Right atrium auricular region (tissue), 2 donors: ENCODE data around the gene BMI1. TPM values are rescaled to one million over a fixed set of nuclear protein-coding genes. Genes with fewer than 3 reads are reported as not detected.
"Not testable (repeated sequence)": the region's sequence is repeated elsewhere in the genome, so short reads cannot be mapped to it uniquely, and the experiment has no call there.

Source experiments
- DNase-seq: peaks from one replicate; pipeline ENCODE4 v3.0.0-alpha.2; 2019; ENCODE audit warnings: low spot score
- H3K27ac ChIP-seq, 2 donors: fragments of 200-600 bp; sonication (generic); 1 replicate in 1 of 2; 2 replicates in 1 of 2; pipeline ENCODE4 v1.5.1; 2016 to 2019
- H3K27me3 ChIP-seq, 2 donors: fragments of 200-600 bp; sonication (generic); one replicate each; pipeline versions ENCODE4 v1.5.1 to v1.6.0; 2017 to 2019
- H3K36me3 ChIP-seq: fragments of 200-600 bp; sonication (generic); one replicate; pipeline ENCODE4 v1.5.1; 2016
- H3K4me1 ChIP-seq, 2 donors: fragments of 200-600 bp; sonication (generic); one replicate each; pipeline versions ENCODE4 v1.5.1 to v1.6.0; 2017 to 2019
- H3K4me3 ChIP-seq, 2 donors: fragments of 200-600 bp; sonication (generic); 1 replicate in 1 of 2; 2 replicates in 1 of 2; pipeline ENCODE4 v1.5.1; 2017 to 2019; ENCODE audit warnings: mild to moderate bottlenecking in 1 of 2, moderate library complexity in 1 of 2
- H3K9me3 ChIP-seq, 2 donors: fragments of 200-600 bp; sonication (generic); one replicate each; pipeline ENCODE4 v1.5.1; 2019
- CTCF ChIP-seq, 2 donors: fragments of 200-600 bp; sonication (generic); IDR thresholded peaks; one replicate each; pipeline ENCODE4 v1.5.1; 2019; ENCODE audit warnings: antibody characterized with exemption in 2 of 2
- total RNA-seq, 2 donors: library from RNA; depleted of rRNA; stranded (reverse); fragments of >200 nt; gene quantifications; one replicate each; pipeline ENCODE4 v1.1.0, GENCODE V29; 2016

BMI1 gene
- total RNA-seq, 2 donors from 2014 or later = 34.7 to 40.7 TPM

GRCh38 chr10:22294694-22295093 lies 26.2 kb upstream of the BMI1 start:
- Histone ChIP-seq H3K27ac (no peak overlapping the region), H3K9me3 (no peaks in the 10 kb centered on the region), H3K4me1 (no peaks in the 10 kb centered on the region), H3K4me3 (no peak overlapping the region), H3K27me3 (no peaks in the 10 kb centered on the region), H3K36me3 (no peaks in the 10 kb centered on the region)
- no peak for TF ChIP-seq CTCF (IDR thresholded peaks at IDR 0.05)
- no peak for DNase-seq

- Histone ChIP-seq H3K36me3 (no peaks in the 10 kb centered on the region), H3K4me3 (no peak overlapping the region), H3K27me3 (no peaks in the 10 kb centered on the region), H3K9me3 (no peaks in the 10 kb centered on the region), H3K27ac (no peak overlapping the region), H3K4me1 (no peaks in the 10 kb centered on the region)
- TF ChIP-seq CTCF (IDR thresholded peaks at IDR 0.05) = no peak
- DNase-seq = no peak
Observed at GRCh38 chr10:22301193-22301592, 19.7 kb upstream of the BMI1 start.

GRCh38 chr10:22303461-22303860 lies 17.4 kb upstream of the BMI1 start:
- H3K36me3 ChIP-seq = no peaks in the 10 kb centered on the region
- DNase-seq = no peak
- TF ChIP-seq CTCF (IDR thresholded peaks at IDR 0.05) = no peak
- no peak overlapping the region for H3K27ac ChIP-seq
- no peaks in the 10 kb centered on the region for H3K9me3 ChIP-seq
- no peaks in the 10 kb centered on the region for H3K27me3 ChIP-seq
- H3K4me3 ChIP-seq = no peak overlapping the region
- no peaks in the 10 kb centered on the region for H3K4me1 ChIP-seq

GRCh38 chr10:22305721-22306120 lies 15.2 kb upstream of the BMI1 start:
- Histone ChIP-seq H3K27ac (no peak overlapping the region), H3K4me1 (no peaks in the 10 kb centered on the region), H3K9me3 (no peaks in the 10 kb centered on the region), H3K27me3 (no peaks in the 10 kb centered on the region), H3K36me3 (no peaks in the 10 kb centered on the region), H3K4me3 (no peak overlapping the region)
- no peak for TF ChIP-seq CTCF (IDR thresholded peaks at IDR 0.05)
- DNase-seq = no peak

- no peak overlapping the region for H3K27ac ChIP-seq
- H3K4me1 ChIP-seq = no peaks in the 10 kb centered on the region
- no peaks in the 10 kb centered on the region for H3K9me3 ChIP-seq
- no peak for TF ChIP-seq CTCF (IDR thresholded peaks at IDR 0.05)
- no peak for DNase-seq
- H3K27me3 ChIP-seq = no peaks in the 10 kb centered on the region
- H3K36me3 ChIP-seq = no peaks in the 10 kb centered on the region
- no peak overlapping the region for H3K4me3 ChIP-seq
Observed at GRCh38 chr10:22308390-22308789, 12.5 kb upstream of the BMI1 start.

GRCh38 chr10:22309180-22310000 lies 11.5 kb upstream of the BMI1 start:
- no peak overlapping the region for H3K4me3 ChIP-seq
- no peak for TF ChIP-seq CTCF (IDR thresholded peaks at IDR 0.05)
- no peak for DNase-seq
- H3K27ac ChIP-seq = no peak overlapping the region
- no peaks in the 10 kb centered on the region for H3K9me3 ChIP-seq
- no peaks in the 10 kb centered on the region for H3K36me3 ChIP-seq
- H3K27me3 ChIP-seq = no peaks in the 10 kb centered on the region
- no peaks in the 10 kb centered on the region for H3K4me1 ChIP-seq

GRCh38 chr10:22310012-22310411 lies 10.9 kb upstream of the BMI1 start:
- DNase-seq, H3K27me3 ChIP-seq, H3K27ac ChIP-seq, H3K4me3 ChIP-seq, H3K36me3 ChIP-seq, H3K4me1 ChIP-seq, H3K9me3 ChIP-seq: not testable (repeated sequence)
